H1 (cell line): ENCODE measurements around the gene RPP25L. TPM values are rescaled to one million over a fixed set of nuclear protein-coding genes. Genes with fewer than 3 reads are reported as not detected.

Source experiments
- CTCF ChIA-PET: fragments of 300-600 bp; sonication (Branson Sonifier 250); formaldehyde crosslinking; loops from one replicate; lab custom pipeline; 2021; ENCODE audit not compliant: partially characterized antibody; lab: Charles Lee
- POLR2A ChIA-PET: fragments of 300-600 bp; sonication (Branson Sonifier 250); formaldehyde crosslinking; loops from one replicate; lab custom pipeline; 2021; ENCODE audit warnings: inconsistent platforms; ENCODE audit not compliant: partially characterized antibody; lab: Charles Lee
- DNase-seq, 2 experiments: peaks; one replicate each; pipeline versions ENCODE4 v3.0.0 to v3.0.0-alpha.2; 2010 to 2022; ENCODE audit warnings: low spot score in 2 of 2, low read depth in 1 of 2, mixed read lengths in 1 of 2
- FAIRE-seq: peaks from 2 replicates; lab custom pipeline; 2011; peaks lifted over from hg19 to GRCh38; lab: Jason Lieb, UNC
- H2AFZ ChIP-seq: 2 replicates; pipeline ENCODE4 v1.8.1; 2012; ENCODE audit warnings: low read length, inconsistent platforms
- H2AK5ac ChIP-seq: 2 replicates; pipeline ENCODE4 v1.6.1; 2013; ENCODE audit warnings: low read depth, low read length
- H2BK120ac ChIP-seq: replicated peaks from 2 replicates; pipeline ENCODE3; 2013; ENCODE audit warnings: low read depth, low read length, inconsistent platforms
- H2BK12ac ChIP-seq: 2 replicates; pipeline ENCODE4 v1.6.1; 2013; ENCODE audit warnings: low read depth, low read length
- H2BK15ac ChIP-seq: 2 replicates; pipeline ENCODE4 v1.6.1; 2013; ENCODE audit warnings: low read length
- H2BK20ac ChIP-seq: 2 replicates; pipeline ENCODE4 v1.6.1; 2013; ENCODE audit warnings: low read length
- H2BK5ac ChIP-seq: 2 replicates; pipeline ENCODE4 v1.6.1; 2013; ENCODE audit warnings: low read depth, low read length
- H3K14ac ChIP-seq: 2 replicates; pipeline ENCODE4 v1.6.1; 2013; ENCODE audit warnings: inconsistent platforms; ENCODE audit not compliant: insufficient read length
- H3K18ac ChIP-seq: 2 replicates; pipeline ENCODE4 v1.6.1; 2013; ENCODE audit warnings: low read length; ENCODE audit errors: extremely low read depth
- H3K23ac ChIP-seq: 2 replicates; pipeline ENCODE4 v1.6.1; 2013; ENCODE audit warnings: inconsistent platforms; ENCODE audit not compliant: insufficient read length
- H3K23me2 ChIP-seq: 2 replicates; pipeline ENCODE4 v1.6.1; 2013; ENCODE audit warnings: low read depth, low read length
- H3K27ac ChIP-seq: 2 replicates; pipeline ENCODE4 v1.6.1; 2011; ENCODE audit warnings: low read depth, low read length, inconsistent platforms
- H3K27me3 ChIP-seq, 4 experiments: replicated peaks in 1 of 4; 1 replicate in 1 of 4; 2 replicates in 3 of 4; pipeline versions ENCODE4 v1.6.1 to v1.8.1; 2011 to 2013; ENCODE audit warnings: low read length in 3 of 4, mild to moderate bottlenecking in 3 of 4, inconsistent platforms in 2 of 4, mixed read lengths in 2 of 4, moderate library complexity in 1 of 4; ENCODE audit not compliant: control insufficient read depth in 3 of 4, insufficient read depth in 3 of 4; ENCODE audit errors: extremely low read depth in 1 of 4
- H3K36me3 ChIP-seq, 4 experiments: 2 replicates each; pipeline versions ENCODE4 v1.6.1 to v1.8.1; 2011 to 2013; ENCODE audit warnings: mild to moderate bottlenecking in 4 of 4, low read length in 3 of 4, moderate library complexity in 2 of 4, control low read depth in 1 of 4, inconsistent platforms in 1 of 4; ENCODE audit not compliant: insufficient read depth in 4 of 4, control insufficient read depth in 2 of 4
- H3K4ac ChIP-seq: replicated peaks from 2 replicates; pipeline ENCODE3; 2013; ENCODE audit warnings: low read length, low read depth, mixed read lengths, inconsistent platforms; ENCODE audit not compliant: insufficient read length
- H3K4me1 ChIP-seq, 4 experiments: replicated peaks in 1 of 4; 1 replicate in 1 of 4; 2 replicates in 3 of 4; pipeline versions ENCODE4 v1.6.1 to v1.8.1; 2011 to 2013; ENCODE audit warnings: low read length in 3 of 4, inconsistent platforms in 2 of 4, mixed read lengths in 1 of 4; ENCODE audit not compliant: insufficient read depth in 4 of 4, control insufficient read depth in 3 of 4
- H3K4me2 ChIP-seq, 2 experiments: 2 replicates each; pipeline versions ENCODE4 v1.6.1 to v1.8.1; 2011 to 2013; ENCODE audit warnings: low read depth in 2 of 2, low read length in 2 of 2, control low read depth in 1 of 2, inconsistent platforms in 1 of 2, mild to moderate bottlenecking in 1 of 2; ENCODE audit not compliant: insufficient read depth in 1 of 2
- H3K4me3 ChIP-seq, 4 experiments: fragments of 200-600, 300-600 bp in 1 of 4; sonication (generic), shearing (Covaris generic), sonication (Bioruptor Twin) in 1 of 4; 2 replicates each; pipeline versions ENCODE4 v1.5.1 to v1.8.1; 2011 to 2016; ENCODE audit warnings: low read length in 4 of 4, low read depth in 3 of 4, control low read depth in 2 of 4, inconsistent platforms in 2 of 4, mild to moderate bottlenecking in 2 of 4, mixed read lengths in 1 of 4, moderate library complexity in 1 of 4; ENCODE audit not compliant: insufficient read depth in 2 of 4; ENCODE audit errors: extremely low read depth in 1 of 4
- H3K56ac ChIP-seq: replicated peaks from 2 replicates; pipeline ENCODE3; 2013; ENCODE audit warnings: low read depth, mild to moderate bottlenecking, mixed read lengths, low read length, inconsistent platforms; ENCODE audit not compliant: insufficient read length
- H3K79me1 ChIP-seq: 2 replicates; pipeline ENCODE4 v1.6.1; 2013; ENCODE audit warnings: low read depth, low read length, control low read depth
- H3K79me2 ChIP-seq, 2 experiments: 2 replicates each; pipeline versions ENCODE4 v1.6.1 to v1.8.1; 2012 to 2013; ENCODE audit warnings: low read length in 2 of 2, mild to moderate bottlenecking in 2 of 2, inconsistent platforms in 1 of 2; ENCODE audit not compliant: insufficient read depth in 2 of 2, control insufficient read depth in 1 of 2
- H3K9ac ChIP-seq, 4 experiments: replicated peaks in 1 of 4; 1 replicate in 1 of 4; 2 replicates in 3 of 4; pipeline versions ENCODE4 v1.6.1 to v1.8.1; 2011 to 2013; ENCODE audit warnings: low read depth in 3 of 4, low read length in 3 of 4, control low read depth in 2 of 4, mild to moderate bottlenecking in 2 of 4, moderate library complexity in 2 of 4, inconsistent platforms in 1 of 4; ENCODE audit errors: extremely low read depth in 1 of 4
- H3K9me3 ChIP-seq, 2 experiments: 2 replicates each; pipeline versions ENCODE4 v1.6.1 to v1.8.1; 2012 to 2013; ENCODE audit warnings: mild to moderate bottlenecking in 2 of 2, moderate library complexity in 2 of 2, control low read depth in 1 of 2, inconsistent platforms in 1 of 2, low read depth in 1 of 2, low read length in 1 of 2, mixed read lengths in 1 of 2; ENCODE audit not compliant: insufficient read depth in 2 of 2
- H4K20me1 ChIP-seq, 2 experiments: replicated peaks in 1 of 2; 2 replicates each; pipeline versions ENCODE3 to v1.8.1; 2011 to 2013; ENCODE audit warnings: inconsistent platforms in 2 of 2, low read length in 2 of 2, mild to moderate bottlenecking in 1 of 2; ENCODE audit not compliant: insufficient read depth in 2 of 2, control insufficient read depth in 1 of 2
- H4K5ac ChIP-seq: 2 replicates; pipeline ENCODE4 v1.6.1; 2013; ENCODE audit warnings: low read length, low read depth, mixed read lengths, inconsistent platforms; ENCODE audit not compliant: insufficient read length
- H4K8ac ChIP-seq: 2 replicates; pipeline ENCODE4 v1.8.0; 2013; ENCODE audit warnings: mild to moderate bottlenecking, moderate library complexity, low read length, inconsistent platforms; ENCODE audit not compliant: insufficient read depth; ENCODE audit errors: extremely low read depth
- H4K91ac ChIP-seq: replicated peaks from 2 replicates; pipeline ENCODE3; 2013; ENCODE audit warnings: low read length, mixed read lengths, inconsistent platforms; ENCODE audit not compliant: insufficient read length
- JUND ChIP-seq: IDR thresholded peaks from 2 replicates; pipeline ENCODE4 v1.6.1; 2011; ENCODE audit warnings: mild to moderate bottlenecking, improper control_type of control experiment, low read length
- NANOG ChIP-seq: IDR thresholded peaks from 2 replicates; pipeline ENCODE4 v1.6.1; 2011; ENCODE audit warnings: low read length, low read depth, mild to moderate bottlenecking, inconsistent platforms; ENCODE audit not compliant: insufficient read depth, poor library complexity, severe bottlenecking
- RXRA ChIP-seq: IDR thresholded peaks from 2 replicates; pipeline ENCODE4 v1.6.1; 2011; ENCODE audit warnings: low read depth, mild to moderate bottlenecking, low read length, moderate library complexity; ENCODE audit not compliant: insufficient read depth
- SIX5 ChIP-seq: IDR thresholded peaks from 2 replicates; pipeline ENCODE4 v1.6.1; 2011; ENCODE audit warnings: mild to moderate bottlenecking, low read depth, low read length
- WGBS, 2 experiments: shearing (Covaris generic) in 1 of 2; methylation state at CpG; one replicate each; pipeline versions ENCODE4 v1.1.6 to v1.1.7; 2013 to 2015; ENCODE audit warnings: low lambda C conversion rate in 2 of 2, mixed read lengths in 2 of 2, inconsistent platforms in 1 of 2, low coverage in 1 of 2, missing lambda C conversion rate in 1 of 2; ENCODE audit not compliant: insufficient replicate concordance in 2 of 2, insufficient coverage in 1 of 2, insufficient read length in 1 of 2; ENCODE audit errors: extremely low coverage in 1 of 2, missing lambda C conversion rate in 1 of 2; 5-methylcytosine and 5-hydroxymethylcytosine counted together
- polyA plus RNA-seq, 7 experiments: library from polyadenylated mRNA; depleted of rRNA in 3 of 7; stranded (reverse) in 5 of 7; unstranded in 2 of 7; fragments of >200 nt in 5 of 7; fragments of 200-250 nt in 2 of 7; gene quantifications; 1 replicate in 5 of 7; 2 replicates in 1 of 7; 4 replicates in 1 of 7; pipeline versions ENCODE4 v1.2.1 to v1.2.3, GENCODE V29; 2011 to 2013; ENCODE audit warnings: missing spikeins in 2 of 7, mixed read lengths in 2 of 7
- total RNA-seq: library from RNA; stranded (reverse); fragmentation: NEBNext Ultra II Directional; extraction: Animal tissue kit (Norgen Biotek cat#: 25700); gene quantifications from 2 replicates; pipeline ENCODE4 v1.2.1, GENCODE V29; 2021

The RPP25L gene
- total and polyA plus RNA-seq, 2 of the 8 experiments (the other 6 are each of a cell fraction or from before 2014, with no cell fraction given): 21.6 to 75.0 TPM

GRCh38 chr9:34611251-34611810 is 566 bp downstream of the RPP25L start:
- Histone ChIP-seq H3K79me2 (no peaks in the 10 kb centered on the region), H3K23me2 (peaks cover 10% of the 10 kb centered on the region; the same call in 1 of the 2 replicates), H3K27me3 (peaks cover 0 to 6% (median 2%) of the 10 kb centered on the region in 4 experiments; a peak in 2 of 7 replicates), H4K20me1 (no peaks in the 10 kb centered on the region), H2BK5ac (no peak overlapping the region), H3K4ac (peak overlapping the region; percentile 82), H3K9me3 (no peaks in the 10 kb centered on the region), H3K4me3 (peak overlapping the region; percentile 74 to 87 (median 82)), H3K4me1 (peaks cover 0 to 11% (median 6%) of the 10 kb centered on the region in 4 experiments; a peak in 6 of 7 replicates), H3K27ac (no peak overlapping the region), H3K18ac (peak overlapping the region; percentile 90; the same call in 1 of the 2 replicates), H4K8ac (peak overlapping the region; percentile 95), H2BK15ac (0 out of 2 replicates have a peak overlapping the region, but pooled peaks have one; percentile 19), H3K14ac (peak overlapping the region; percentile 92), H3K79me1 (no peaks in the 10 kb centered on the region), H3K9ac (peak overlapping the region in 3 of 4 experiments; percentile 79 to 83 (median 81); a peak in 6 of 7 replicates), H4K91ac (peak overlapping the region; percentile 11), H2AK5ac (no peak overlapping the region), H2BK20ac (no peak overlapping the region), H3K23ac (no peak overlapping the region), H4K5ac (peak overlapping the region; percentile 77), H2AFZ (peak overlapping the region; percentile 75; the same call in 1 of the 2 replicates), H2BK12ac (peak overlapping the region; percentile 10; the same call in 1 of the 2 replicates), H3K4me2 (peak overlapping the region; percentile 81 to 94), H3K36me3 (no peaks in the 10 kb centered on the region), H3K56ac (peak overlapping the region; percentile 70), H2BK120ac (no peak overlapping the region)
- FAIRE-seq (no peak), DNase-seq (no peak)
- POLR2A ChIA-PET: interaction anchor here (0.7 to 3.4 kb wide), 7 partner anchors 20 to 101 kb away, joined by 3 to 17 read pairs (median 3); partner anchors contain the start of gene SIGMAR1
- no peak for TF ChIP-seq SIX5
- TF ChIP-seq RXRA: no peak
- TF ChIP-seq JUND: no peak
- TF ChIP-seq NANOG: no peak
- WGBS, 2 experiments: 57% methylated on average over 10 of the region's 10 CpGs; no CpG with 5 or more reads in 1 of the 2 experiments
- CTCF ChIA-PET: interaction anchor here (0.6 to 16.9 kb wide), 15 partner anchors 9 to 980 kb away, joined by 3 to 401 read pairs (median 5); partner anchors contain the start of genes ARID3C, DCTN3 and SIGMAR1
